ENCODE data around the gene SRGAP3.

SRGAP3 gene

GRCh38 chr3:9130345-9131305 is 118.8 kb downstream of the SRGAP3 start:
- no peak overlapping the region for H3K27ac ChIP-seq (ENCODE audit: poor library complexity, severe bottlenecking)
- no peaks in the 10 kb centered on the region for H3K4me1 ChIP-seq (ENCODE audit: insufficient read depth, poor library complexity, severe bottlenecking)
- DNase-seq (ENCODE audit: low spot score): no peak
- no peak for TF ChIP-seq CTCF (IDR thresholded peaks at IDR 0.05; ENCODE audit: poor library complexity, severe bottlenecking)
- no peak for ATAC-seq (ENCODE audit: low read depth)
- no peaks in the 10 kb centered on the region for H3K27me3 ChIP-seq (ENCODE audit: insufficient read depth, poor library complexity, severe bottlenecking)
- H3K36me3 ChIP-seq (ENCODE audit: low read depth): no peaks in the 10 kb centered on the region
- H3K9me3 ChIP-seq (ENCODE audit: severe bottlenecking): no peaks in the 10 kb centered on the region
- H3K4me3 ChIP-seq (ENCODE audit: severe bottlenecking): no peak overlapping the region

DNA sequence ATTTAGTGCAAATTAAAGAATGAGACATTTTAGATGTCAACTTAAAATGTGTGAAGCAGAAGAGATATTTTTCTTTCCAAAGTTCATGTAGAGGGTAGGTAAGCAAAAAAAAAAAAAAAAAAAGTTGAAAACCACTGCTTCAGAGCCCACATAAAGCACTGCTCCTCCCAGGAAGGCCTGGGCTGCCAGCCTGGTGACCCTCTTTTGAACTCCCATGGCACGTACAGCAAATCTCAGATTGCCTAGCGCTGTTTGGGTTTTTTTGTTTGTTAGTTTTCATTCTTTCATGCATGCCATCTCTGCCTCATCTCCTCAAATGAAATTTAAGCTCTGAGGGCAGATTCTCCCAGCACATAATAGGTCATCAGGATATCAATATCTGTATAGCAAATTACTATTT is 120.1 kb downstream of the SRGAP3 start:
- DNase-seq (ENCODE audit: low spot score) (no peak), ATAC-seq (ENCODE audit: low read depth) (no peak)
- no peaks in the 10 kb centered on the region for H3K4me1 ChIP-seq (ENCODE audit: insufficient read depth, poor library complexity, severe bottlenecking)
- no peak overlapping the region for H3K4me3 ChIP-seq (ENCODE audit: severe bottlenecking)
- H3K9me3 ChIP-seq (ENCODE audit: severe bottlenecking): no peaks in the 10 kb centered on the region
- TF ChIP-seq CTCF (IDR thresholded peaks at IDR 0.05; ENCODE audit: poor library complexity, severe bottlenecking): no peak
- H3K36me3 ChIP-seq (ENCODE audit: low read depth): no peaks in the 10 kb centered on the region
- H3K27ac ChIP-seq (ENCODE audit: poor library complexity, severe bottlenecking): no peak overlapping the region
- H3K27me3 ChIP-seq (ENCODE audit: insufficient read depth, poor library complexity, severe bottlenecking): no peaks in the 10 kb centered on the region

DNA sequence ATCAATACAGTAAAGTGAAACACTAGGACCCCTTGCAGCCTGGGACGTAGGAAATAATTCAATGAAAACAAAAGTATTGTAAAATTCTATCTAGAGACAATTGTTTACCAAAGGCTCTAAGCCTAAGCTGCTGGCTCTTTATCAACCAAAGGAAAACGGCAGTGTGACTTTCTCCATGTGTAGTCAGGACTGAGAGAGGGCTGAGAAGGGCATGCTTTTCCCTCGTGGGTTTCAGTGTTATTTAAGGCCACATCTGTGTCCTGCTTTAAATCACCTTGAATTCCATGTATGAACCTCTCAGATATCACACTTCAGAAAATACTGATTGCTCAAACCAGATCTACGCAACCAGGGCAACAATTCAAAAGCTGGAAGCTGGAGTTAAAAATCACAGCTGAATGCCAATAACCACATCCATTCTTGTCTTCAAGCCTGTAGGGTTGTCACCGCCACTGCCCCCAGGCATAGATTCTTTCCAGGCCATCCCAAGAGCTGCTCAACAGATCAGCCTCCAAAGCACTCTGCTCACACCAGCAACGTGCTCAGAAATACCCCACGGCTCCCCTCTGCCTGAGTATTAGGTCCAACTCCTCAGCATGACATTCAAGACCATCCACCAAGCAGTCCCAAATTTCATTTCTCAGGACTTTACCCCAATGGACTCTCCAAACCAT is 124.0 kb downstream of the SRGAP3 start:
- TF ChIP-seq CTCF (IDR thresholded peaks at IDR 0.05; ENCODE audit: poor library complexity, severe bottlenecking): no peak
- no peak overlapping the region for H3K27ac ChIP-seq (ENCODE audit: poor library complexity, severe bottlenecking)
- ATAC-seq (ENCODE audit: low read depth): no peak

DNA sequence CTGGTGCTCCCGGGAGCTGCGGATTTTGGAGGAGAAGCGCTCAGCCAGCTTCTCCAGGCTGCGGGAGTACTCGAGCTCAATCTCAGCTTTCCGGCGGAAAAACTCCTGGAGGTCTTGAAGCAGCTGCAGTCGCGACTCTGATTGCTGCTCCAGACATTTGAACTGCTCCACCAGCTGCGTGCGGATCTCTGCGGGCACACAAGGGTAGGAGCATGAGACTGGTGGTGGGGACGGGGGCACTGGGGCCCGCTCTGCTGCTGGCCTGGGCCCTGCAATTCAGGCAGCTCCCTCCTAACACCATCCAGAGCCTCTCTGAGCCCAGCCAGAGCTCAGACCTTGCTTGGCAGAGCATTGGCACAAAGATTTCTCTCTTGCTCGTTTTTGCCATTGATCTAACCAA is 124.7 kb downstream of the SRGAP3 start:
- peaks cover 3% of the 10 kb centered on the region; the same call in 1 of the 2 replicates for H3K36me3 ChIP-seq (ENCODE audit: low read depth)
- no peak for DNase-seq (ENCODE audit: low spot score)
- H3K27me3 ChIP-seq (ENCODE audit: insufficient read depth, poor library complexity, severe bottlenecking): no peaks in the 10 kb centered on the region
- H3K4me1 ChIP-seq (ENCODE audit: insufficient read depth, poor library complexity, severe bottlenecking): no peaks in the 10 kb centered on the region
- no peak for ATAC-seq (ENCODE audit: low read depth)
- no peaks in the 10 kb centered on the region for H3K9me3 ChIP-seq (ENCODE audit: severe bottlenecking)
- H3K4me3 ChIP-seq (ENCODE audit: severe bottlenecking): no peak overlapping the region
- no peak for TF ChIP-seq CTCF (IDR thresholded peaks at IDR 0.05; ENCODE audit: poor library complexity, severe bottlenecking)
- no peak overlapping the region for H3K27ac ChIP-seq (ENCODE audit: poor library complexity, severe bottlenecking)

More for the DNA sequence above, 124.0 kb downstream of the SRGAP3 start:
- H3K27me3 ChIP-seq (ENCODE audit: insufficient read depth, poor library complexity, severe bottlenecking): no peaks in the 10 kb centered on the region
- DNase-seq (ENCODE audit: low spot score): no peak
- H3K36me3 ChIP-seq (ENCODE audit: low read depth): peaks cover 3% of the 10 kb centered on the region; the same call in 1 of the 2 replicates
- no peak overlapping the region for H3K4me3 ChIP-seq (ENCODE audit: severe bottlenecking)
- no peaks in the 10 kb centered on the region for H3K9me3 ChIP-seq (ENCODE audit: severe bottlenecking)
- H3K4me1 ChIP-seq (ENCODE audit: insufficient read depth, poor library complexity, severe bottlenecking): no peaks in the 10 kb centered on the region
